GM12864 (cell line): Measurements from ENCODE around the gene SLC35A3.
A peak's percentile ranks its signal among the peaks of the same experiment; 100 is the strongest.
"Not testable (repeated sequence)": the region's sequence is repeated elsewhere in the genome, so short reads cannot be mapped to it uniquely, and the experiment has no call there.

Source experiments
- DNase-seq: peaks from one replicate; pipeline ENCODE4 v3.0.0-alpha.2; 2011; ENCODE audit warnings: low read depth
- H3K4me3 ChIP-seq: 2 replicates; pipeline ENCODE4 v1.5.1; 2011; ENCODE audit warnings: mild to moderate bottlenecking, low read depth, low read length, control low read depth
- TF ChIP-seq, protein P1 (sequence below): IDR thresholded peaks from 2 replicates; pipeline ENCODE4 v1.5.1; 2011; ENCODE audit warnings: low read depth, mild to moderate bottlenecking, moderate library complexity, low read length, control low read depth, inconsistent platforms; ENCODE audit errors: missing control alignments

The SLC35A3 gene

DNA sequence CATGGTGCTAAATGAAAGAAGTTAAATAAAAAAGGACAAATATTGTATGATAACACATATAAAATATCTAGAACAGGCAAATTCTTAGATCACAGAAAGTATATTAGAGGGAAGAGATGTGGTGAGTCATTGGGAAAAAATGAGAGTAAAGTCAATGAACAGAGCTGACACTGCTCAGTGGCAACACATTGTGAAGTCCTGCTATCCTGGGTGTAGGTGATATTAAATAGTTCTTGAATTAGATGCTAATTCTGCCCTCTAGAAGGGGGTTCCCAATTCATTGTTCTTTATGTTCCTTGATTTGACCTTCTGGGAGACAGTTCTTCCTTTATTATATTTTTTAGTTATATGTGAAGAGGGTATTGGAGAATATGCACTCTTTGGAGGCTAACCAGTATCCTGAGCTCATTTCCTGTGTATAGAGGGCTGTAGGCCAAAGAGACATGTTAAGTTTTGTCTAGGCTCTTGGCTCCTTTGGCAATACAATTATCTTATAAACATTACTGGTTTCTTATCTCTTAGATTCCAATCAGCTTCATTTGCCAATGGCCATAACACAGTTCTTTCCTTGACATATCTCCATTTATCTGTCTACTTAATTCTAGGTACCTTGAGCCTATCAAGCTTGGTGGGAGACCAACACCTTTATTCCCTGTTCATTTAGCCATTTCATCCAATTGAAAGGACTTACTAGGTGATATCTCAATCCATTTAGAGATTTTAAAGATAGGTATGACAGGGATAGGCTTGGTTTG lies 6.6 kb upstream of the SLC35A3 start:
- no peak for DNase-seq
- TF ChIP-seq, protein P1, sequence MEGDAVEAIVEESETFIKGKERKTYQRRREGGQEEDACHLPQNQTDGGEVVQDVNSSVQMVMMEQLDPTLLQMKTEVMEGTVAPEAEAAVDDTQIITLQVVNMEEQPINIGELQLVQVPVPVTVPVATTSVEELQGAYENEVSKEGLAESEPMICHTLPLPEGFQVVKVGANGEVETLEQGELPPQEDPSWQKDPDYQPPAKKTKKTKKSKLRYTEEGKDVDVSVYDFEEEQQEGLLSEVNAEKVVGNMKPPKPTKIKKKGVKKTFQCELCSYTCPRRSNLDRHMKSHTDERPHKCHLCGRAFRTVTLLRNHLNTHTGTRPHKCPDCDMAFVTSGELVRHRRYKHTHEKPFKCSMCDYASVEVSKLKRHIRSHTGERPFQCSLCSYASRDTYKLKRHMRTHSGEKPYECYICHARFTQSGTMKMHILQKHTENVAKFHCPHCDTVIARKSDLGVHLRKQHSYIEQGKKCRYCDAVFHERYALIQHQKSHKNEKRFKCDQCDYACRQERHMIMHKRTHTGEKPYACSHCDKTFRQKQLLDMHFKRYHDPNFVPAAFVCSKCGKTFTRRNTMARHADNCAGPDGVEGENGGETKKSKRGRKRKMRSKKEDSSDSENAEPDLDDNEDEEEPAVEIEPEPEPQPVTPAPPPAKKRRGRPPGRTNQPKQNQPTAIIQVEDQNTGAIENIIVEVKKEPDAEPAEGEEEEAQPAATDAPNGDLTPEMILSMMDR = no peak
- no peak overlapping the region for H3K4me3 ChIP-seq

DNA sequence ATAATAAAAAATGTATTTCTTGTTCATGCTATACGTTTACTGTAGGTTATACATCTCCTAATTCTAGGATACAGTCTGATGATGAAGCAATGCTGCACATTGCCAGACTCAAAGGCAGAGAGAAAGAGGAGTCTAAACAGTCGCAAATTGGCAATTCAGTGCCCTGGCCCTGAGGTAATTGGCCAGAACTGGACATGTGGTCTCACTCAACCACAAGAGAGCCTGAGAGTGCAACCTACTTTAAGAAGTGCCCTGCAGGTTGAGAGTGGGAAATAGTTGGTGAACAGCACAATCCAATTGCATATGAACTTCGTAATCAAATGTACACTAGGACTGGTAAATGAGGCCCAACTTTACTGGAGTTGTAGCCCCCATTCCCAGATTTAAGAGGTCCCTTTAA lies 5.0 kb upstream of the SLC35A3 start:
- DNase-seq = no peak
- H3K4me3 ChIP-seq = no peak overlapping the region
- TF ChIP-seq, protein P1 = no peak

DNA sequence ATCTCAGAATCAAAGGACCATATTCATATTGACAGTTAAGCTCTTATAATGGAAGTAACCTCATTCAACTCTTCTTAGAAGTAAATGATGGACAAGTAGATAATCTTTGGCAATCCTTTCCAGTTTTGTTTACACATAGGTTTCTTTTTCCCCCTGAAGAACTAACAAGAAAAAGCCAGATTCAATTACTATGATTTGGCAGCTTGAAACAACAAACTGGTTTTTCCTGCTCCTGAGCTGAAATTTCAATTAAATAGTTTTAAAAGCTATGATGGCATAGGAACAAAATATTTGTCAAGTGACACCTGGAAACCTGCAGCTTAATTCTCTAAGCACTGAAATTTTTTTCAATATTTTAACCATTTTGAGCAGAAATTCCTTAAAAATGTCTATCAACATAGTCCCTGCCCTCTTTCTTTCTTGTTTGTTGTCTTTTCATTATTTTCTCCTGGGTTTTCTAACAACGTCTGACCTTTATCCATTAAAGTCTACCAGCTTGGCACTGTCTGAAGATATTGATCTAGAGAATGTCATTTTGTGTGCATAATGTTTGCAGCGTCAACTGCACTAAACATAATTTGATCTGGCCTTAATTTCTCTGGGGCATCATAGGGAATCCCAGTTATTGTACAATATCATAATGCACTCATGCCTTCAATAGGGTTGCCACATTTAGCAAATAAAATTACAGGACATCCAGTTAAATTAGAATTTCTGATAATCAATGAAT lies 4.0 kb upstream of the SLC35A3 start:
- DNase-seq = no peak
- no peak overlapping the region for H3K4me3 ChIP-seq

DNA sequence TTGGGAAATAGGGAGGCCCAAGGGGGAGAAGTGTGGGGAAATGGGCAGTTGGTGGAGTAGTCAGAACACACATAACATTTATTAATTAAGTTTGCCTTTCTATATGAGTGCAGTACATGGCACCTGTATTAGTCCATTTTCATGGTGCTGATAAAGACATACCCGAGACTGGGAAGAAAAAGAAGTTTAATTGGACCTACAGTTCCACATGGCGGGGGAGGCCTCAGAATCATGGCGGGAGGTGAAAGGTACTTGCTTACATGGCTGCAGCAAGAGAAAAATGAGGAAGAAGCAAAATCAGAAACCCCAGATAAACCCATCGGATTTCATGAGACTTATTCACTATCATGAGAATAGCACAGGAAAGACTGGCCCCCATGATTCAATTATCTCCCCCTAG lies 1.6 kb upstream of the SLC35A3 start:
- H3K4me3 ChIP-seq = no peak overlapping the region
- DNase-seq = no peak

More for the DNA sequence above, 4.0 kb upstream of the SLC35A3 start:
- TF ChIP-seq, protein P1 = no peak

DNA sequence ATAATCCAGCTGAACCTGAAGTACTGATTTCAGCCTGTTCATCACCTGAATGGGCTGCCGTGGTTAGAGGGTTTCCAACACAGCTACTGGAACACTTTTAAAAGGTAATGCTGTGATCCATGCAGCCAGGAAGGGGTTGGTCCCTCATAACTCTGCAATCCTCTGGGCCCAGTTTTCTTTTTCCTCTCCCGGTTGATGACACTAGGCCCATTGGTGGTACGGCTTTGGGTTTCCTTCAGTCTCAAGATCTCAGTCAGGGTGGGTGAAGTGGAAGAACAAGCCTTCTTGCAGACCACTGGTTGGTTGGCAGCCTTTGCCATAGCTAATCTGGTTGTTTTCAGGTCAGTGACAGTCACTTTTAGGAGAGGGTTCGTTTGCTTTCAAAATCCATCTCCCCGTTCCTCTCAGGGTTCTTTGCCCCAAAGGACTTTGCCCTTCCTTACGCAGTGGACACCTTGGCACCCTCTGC lies 502 bp upstream of the SLC35A3 start:
- peak; percentile 3 for DNase-seq
- peak overlapping the region; percentile 63 for H3K4me3 ChIP-seq
- TF ChIP-seq, protein P1 = no peak

More for the DNA sequence above, 1.6 kb upstream of the SLC35A3 start:
- TF ChIP-seq, protein P1 = no peak

DNA sequence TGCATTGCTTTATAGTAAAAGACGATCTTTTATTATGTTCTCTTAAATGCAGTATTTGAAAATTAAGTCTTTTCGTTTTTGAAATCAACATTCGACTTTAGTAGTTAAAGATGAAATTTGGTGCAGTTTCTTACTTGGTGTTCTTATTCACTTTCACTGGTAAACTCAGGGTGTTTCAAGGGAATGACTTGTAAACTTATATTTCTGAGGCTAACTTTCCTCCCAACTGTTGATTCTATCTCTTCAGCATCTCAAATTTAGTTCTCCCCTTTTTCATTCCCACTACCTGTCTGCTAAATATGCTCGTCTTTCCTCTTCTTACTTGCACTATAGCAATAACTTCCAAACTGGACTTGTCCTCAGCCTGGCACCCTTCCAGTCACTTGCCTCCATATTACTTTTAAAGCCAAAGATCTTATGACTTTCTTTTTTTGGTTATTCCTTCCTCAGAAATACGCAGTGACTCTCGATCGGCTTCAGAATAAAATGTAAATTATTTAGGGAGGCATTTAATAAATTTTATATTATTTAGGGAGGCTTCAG lies 988 bp downstream of the SLC35A3 start:
- DNase-seq = no peak

DNA sequence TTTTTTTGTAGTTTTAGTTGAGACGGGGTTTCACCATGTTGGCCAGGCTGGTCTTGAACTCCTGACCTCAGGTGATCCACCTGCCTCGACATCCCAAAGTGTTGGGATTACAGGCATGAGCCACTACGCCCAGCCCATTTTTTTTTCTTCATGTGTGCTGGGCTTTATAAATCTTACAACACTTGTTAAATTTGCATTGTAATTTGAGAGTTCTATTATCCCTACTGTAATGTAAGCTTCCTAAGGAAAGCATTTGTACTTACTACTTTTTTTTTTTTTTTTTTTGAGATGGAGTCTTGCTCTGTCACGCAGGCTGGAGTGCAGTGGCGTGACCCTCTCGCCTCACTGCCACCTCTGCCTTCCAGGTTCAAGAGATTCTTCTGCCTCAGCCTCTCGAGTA lies 2.3 kb downstream of the SLC35A3 start:
- DNase-seq, H3K4me3 ChIP-seq: not testable (repeated sequence)

More for the DNA sequence above, 988 bp downstream of the SLC35A3 start:
- TF ChIP-seq, protein P1 = no peak
- H3K4me3 ChIP-seq = peak overlapping the region; percentile 63
